ENCODE data around the gene CWC22.
"Not testable (repeated sequence)": the region's sequence is repeated elsewhere in the genome, so short reads cannot be mapped to it uniquely, and the experiment has no call there.

DNA sequence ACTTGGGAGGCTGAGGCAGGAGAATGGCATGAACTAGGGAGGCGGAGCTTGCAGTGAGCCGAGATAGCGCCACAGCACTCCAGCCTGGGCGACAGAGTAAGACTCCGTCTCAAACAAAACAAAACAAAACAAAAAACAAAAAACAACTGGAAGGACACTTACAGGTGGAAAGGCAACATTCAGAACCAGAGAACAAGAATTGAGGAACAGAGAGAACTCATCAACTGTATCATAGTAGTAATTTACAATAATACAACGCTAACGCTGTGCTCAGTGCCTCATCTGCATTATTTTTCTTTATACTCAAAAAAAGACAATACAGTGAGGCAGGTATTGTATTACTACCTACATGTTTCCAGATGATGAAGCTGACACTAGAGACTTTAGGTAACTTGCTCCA, 1.6 kb downstream of the CWC22 start:
- TF ChIP-seq EZH2 (IDR thresholded peaks at IDR 0.05; ENCODE audit: borderline replicate concordance, low read length), result not testable (repeated sequence)
- TF ChIP-seq, protein P1, sequence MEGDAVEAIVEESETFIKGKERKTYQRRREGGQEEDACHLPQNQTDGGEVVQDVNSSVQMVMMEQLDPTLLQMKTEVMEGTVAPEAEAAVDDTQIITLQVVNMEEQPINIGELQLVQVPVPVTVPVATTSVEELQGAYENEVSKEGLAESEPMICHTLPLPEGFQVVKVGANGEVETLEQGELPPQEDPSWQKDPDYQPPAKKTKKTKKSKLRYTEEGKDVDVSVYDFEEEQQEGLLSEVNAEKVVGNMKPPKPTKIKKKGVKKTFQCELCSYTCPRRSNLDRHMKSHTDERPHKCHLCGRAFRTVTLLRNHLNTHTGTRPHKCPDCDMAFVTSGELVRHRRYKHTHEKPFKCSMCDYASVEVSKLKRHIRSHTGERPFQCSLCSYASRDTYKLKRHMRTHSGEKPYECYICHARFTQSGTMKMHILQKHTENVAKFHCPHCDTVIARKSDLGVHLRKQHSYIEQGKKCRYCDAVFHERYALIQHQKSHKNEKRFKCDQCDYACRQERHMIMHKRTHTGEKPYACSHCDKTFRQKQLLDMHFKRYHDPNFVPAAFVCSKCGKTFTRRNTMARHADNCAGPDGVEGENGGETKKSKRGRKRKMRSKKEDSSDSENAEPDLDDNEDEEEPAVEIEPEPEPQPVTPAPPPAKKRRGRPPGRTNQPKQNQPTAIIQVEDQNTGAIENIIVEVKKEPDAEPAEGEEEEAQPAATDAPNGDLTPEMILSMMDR (conservative IDR thresholded peaks at IDR 0.05 in 1 of 2, IDR thresholded peaks at IDR 0.05 in 1 of 2; ENCODE audit: extremely low read depth in 1 of 2, insufficient read depth in 1 of 2, low read depth in 1 of 2, low read length in 2 of 2), result not testable (repeated sequence)
